Mucosa of rectum (tissue), 2 donors: Measurements from ENCODE around the gene SPEF2.

Source experiments
- H3K27ac ChIP-seq, 2 donors: one replicate each; pipeline ENCODE4 v1.7.0; 2013; ENCODE audit warnings: inconsistent platforms in 2 of 2, low read depth in 2 of 2, low read length in 2 of 2
- H3K27me3 ChIP-seq, 2 donors: one replicate each; pipeline ENCODE4 v1.7.0; 2013; ENCODE audit warnings: low read length in 2 of 2; ENCODE audit not compliant: control insufficient read depth in 2 of 2, insufficient read depth in 2 of 2
- H3K36me3 ChIP-seq, 2 donors: one replicate each; pipeline ENCODE4 v1.7.0; 2013; ENCODE audit warnings: low read length in 2 of 2; ENCODE audit not compliant: control insufficient read depth in 2 of 2, insufficient read depth in 2 of 2
- H3K4me1 ChIP-seq, 2 donors: one replicate each; pipeline ENCODE4 v1.7.0; 2013; ENCODE audit warnings: low read length in 2 of 2, mild to moderate bottlenecking in 1 of 2; ENCODE audit not compliant: control insufficient read depth in 2 of 2, insufficient read depth in 2 of 2
- H3K4me3 ChIP-seq, 2 donors: one replicate each; pipeline ENCODE4 v1.7.0; 2013; ENCODE audit warnings: low read length in 2 of 2
- H3K9ac ChIP-seq, 2 donors: one replicate each; pipeline ENCODE4 v1.7.0; 2013; ENCODE audit warnings: low read length in 2 of 2, low read depth in 1 of 2, mild to moderate bottlenecking in 1 of 2
- H3K9me3 ChIP-seq, 2 donors: one replicate each; pipeline ENCODE4 v1.7.0; 2013; ENCODE audit warnings: low read length in 2 of 2; ENCODE audit not compliant: control insufficient read depth in 2 of 2
- donor health status: healthy.
- donor health status: Normal muscosa, but diverticular disease.

Gene SPEF2

DNA sequence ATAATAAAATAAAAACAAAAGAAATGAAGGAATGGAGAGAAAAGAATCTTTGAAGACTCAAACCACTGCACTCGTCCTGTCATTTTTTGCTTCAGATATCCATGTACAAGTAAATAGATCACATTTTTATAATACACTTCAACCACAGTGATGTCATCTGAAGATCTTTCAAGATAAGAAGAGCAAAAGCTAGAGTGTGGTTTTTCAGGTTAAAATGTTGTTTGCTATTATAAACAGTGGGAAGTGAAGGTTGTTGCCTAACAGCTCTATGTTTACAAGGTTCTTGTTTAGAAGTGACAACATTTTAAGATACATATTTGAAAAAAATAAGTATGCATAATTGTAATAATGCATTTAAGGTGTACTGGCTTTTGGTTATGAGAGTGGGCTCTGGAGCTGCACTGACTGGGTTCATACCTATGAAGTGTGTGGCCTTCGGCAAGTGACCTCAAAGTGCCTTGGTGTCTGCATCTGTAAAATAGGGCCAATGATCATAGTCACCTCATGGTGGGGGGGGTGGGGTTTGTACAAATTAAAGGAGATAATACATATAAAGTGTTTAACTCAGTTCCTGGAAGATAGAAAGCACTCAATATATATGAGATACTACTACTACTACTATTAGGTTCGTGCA, 193.6 kb downstream of the SPEF2 start:
- Histone ChIP-seq H3K27me3 (no peaks in the 10 kb centered on the region), H3K4me1 (no peaks in the 10 kb centered on the region), H3K36me3 (no peaks in the 10 kb centered on the region), H3K27ac (no peak overlapping the region), H3K9ac (no peak overlapping the region), H3K9me3 (no peaks in the 10 kb centered on the region), H3K4me3 (no peak overlapping the region)

DNA sequence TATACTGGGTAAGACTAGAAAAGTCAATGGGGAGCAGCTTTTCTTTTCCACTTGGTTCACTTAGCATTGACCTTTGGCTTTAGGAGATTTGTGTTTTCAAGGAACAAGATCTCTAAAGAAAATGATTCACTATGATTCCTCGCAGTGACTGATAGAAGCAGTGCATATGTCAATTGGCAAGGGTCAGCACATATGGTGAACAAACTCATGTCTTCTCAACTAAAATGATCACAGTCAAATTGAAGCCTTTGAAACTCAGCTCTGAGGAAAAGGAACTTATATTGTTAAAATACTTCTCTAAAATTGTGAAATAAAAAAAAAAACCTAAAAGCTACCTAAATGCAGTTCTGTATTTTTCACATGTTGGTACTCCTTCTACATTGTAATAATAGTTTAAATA, 195.9 kb downstream of the SPEF2 start:
- H3K27ac ChIP-seq = no peak overlapping the region
- H3K27me3 ChIP-seq = no peaks in the 10 kb centered on the region
- no peak overlapping the region for H3K4me3 ChIP-seq
- no peak overlapping the region for H3K9ac ChIP-seq
- H3K36me3 ChIP-seq = no peaks in the 10 kb centered on the region
- no peaks in the 10 kb centered on the region for H3K9me3 ChIP-seq
- H3K4me1 ChIP-seq = no peaks in the 10 kb centered on the region

DNA sequence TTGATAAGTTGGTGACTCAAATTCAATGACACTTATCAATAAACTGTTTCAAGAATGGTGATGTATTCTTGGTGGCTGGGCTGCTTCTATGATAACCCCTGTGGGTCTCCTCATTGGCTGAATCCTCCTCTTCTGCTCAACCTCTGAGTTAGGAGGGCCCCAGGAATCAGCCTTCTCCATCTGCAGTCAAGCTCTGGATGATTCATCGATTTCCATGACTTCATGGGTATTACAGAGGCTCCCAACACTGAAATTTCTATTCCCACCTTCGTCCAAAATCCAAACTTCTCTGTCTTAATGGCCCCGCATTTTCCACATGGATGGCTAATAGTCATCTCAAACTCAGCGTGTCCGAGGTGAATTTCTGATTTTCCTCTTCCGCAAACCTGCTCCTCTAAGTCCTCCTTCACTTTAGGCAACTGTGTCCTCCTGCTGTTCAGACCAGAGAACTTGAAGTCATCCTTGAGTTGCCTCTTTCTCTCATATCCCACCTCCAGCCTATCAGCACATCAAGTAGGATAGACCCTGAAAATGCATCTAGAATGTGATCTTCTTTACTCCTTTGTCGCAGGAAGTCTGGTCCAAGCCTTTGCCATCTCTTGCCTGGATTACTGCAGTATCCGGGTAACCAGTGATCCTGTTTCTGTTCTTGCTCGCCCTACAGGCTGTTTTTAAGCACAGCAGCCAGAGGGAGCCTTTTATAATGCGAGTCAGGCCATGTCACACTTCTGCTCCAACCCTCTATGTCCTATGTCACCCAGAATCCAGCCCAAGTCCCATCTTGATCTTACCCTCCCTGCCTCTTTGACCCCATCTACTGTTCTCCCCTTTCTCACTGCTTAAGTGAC, 197.7 kb downstream of the SPEF2 start:
- Histone ChIP-seq H3K27ac (no peak overlapping the region), H3K4me3 (no peak overlapping the region), H3K9me3 (no peaks in the 10 kb centered on the region), H3K27me3 (no peaks in the 10 kb centered on the region), H3K4me1 (no peaks in the 10 kb centered on the region), H3K9ac (no peak overlapping the region), H3K36me3 (no peaks in the 10 kb centered on the region)

DNA sequence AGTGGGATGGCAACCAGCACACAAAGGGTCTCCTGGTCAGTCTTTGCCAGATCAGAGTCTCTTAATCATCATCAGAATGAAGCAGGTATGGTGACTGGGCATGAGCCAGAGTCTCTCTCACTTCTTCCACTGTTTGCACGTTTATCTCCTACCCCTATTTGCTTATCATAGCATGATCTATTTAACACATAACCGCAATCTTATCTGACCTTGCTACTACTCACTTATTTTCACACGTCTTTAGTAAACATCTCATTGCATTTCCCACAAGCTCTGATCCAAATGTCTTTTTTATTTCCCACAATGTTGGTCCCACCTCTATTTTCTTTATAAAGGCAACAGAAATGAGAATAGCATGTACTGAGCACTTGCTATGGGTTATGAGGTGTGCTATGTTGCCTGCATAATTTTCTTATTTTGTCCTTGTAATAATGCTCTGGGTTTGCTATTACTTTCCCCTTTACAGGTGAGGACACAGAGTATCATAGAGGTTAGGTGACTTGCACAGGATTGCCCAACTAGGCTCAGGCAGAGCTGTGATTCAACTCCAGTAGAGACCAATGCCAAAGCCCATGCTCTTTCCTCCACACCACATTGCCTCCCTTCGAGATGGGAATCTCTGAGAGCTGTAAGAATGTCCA, 199.3 kb downstream of the SPEF2 start:
- H3K9ac ChIP-seq = no peak overlapping the region
- H3K36me3 ChIP-seq = no peaks in the 10 kb centered on the region
- no peak overlapping the region for H3K27ac ChIP-seq
- no peak overlapping the region for H3K4me3 ChIP-seq
- no peaks in the 10 kb centered on the region for H3K9me3 ChIP-seq
- no peaks in the 10 kb centered on the region for H3K27me3 ChIP-seq
- H3K4me1 ChIP-seq = no peaks in the 10 kb centered on the region

DNA sequence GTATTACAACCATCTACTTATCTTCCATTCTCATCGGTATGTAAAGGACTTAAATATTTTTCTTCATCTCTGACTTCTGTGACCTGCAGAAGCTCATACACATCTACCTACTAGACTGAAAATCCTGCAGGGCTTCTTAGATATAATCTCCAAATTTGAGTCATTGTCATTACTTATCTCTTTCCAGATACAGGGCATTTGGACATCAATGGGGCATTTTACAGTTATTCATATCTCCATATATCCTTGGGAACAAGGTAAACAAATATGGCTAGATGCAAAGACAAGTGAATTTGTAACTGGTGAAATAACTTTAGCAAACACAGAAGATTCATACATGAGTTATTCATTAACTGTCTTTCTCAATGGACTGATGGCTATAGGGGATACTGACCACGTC, 201.4 kb downstream of the SPEF2 start:
- Histone ChIP-seq H3K4me1 (no peaks in the 10 kb centered on the region), H3K36me3 (no peaks in the 10 kb centered on the region), H3K27ac (no peak overlapping the region), H3K4me3 (no peak overlapping the region), H3K9me3 (no peaks in the 10 kb centered on the region), H3K27me3 (no peaks in the 10 kb centered on the region), H3K9ac (no peak overlapping the region)

DNA sequence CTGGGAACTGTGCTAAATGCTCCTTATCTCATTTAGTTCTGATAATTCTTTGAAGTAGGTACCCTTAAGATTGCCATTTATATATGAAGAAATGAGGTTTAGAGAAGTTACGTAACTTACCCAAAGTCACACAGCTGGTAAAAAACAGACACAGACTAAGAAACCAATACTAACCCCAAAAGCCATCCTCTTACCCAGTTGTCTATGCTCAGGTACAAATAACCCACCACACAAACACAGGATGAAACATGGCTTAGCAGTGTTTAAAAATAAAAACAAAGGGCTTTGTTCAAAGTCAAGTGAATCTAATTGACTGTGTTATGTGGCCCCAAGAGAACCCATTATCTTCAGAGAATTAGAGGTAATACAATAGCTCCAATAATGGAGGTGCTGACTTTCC, 202.0 kb downstream of the SPEF2 start:
- Histone ChIP-seq H3K9me3 (no peaks in the 10 kb centered on the region), H3K4me3 (no peak overlapping the region), H3K4me1 (no peaks in the 10 kb centered on the region), H3K27me3 (no peaks in the 10 kb centered on the region), H3K9ac (no peak overlapping the region), H3K36me3 (no peaks in the 10 kb centered on the region), H3K27ac (no peak overlapping the region)

DNA sequence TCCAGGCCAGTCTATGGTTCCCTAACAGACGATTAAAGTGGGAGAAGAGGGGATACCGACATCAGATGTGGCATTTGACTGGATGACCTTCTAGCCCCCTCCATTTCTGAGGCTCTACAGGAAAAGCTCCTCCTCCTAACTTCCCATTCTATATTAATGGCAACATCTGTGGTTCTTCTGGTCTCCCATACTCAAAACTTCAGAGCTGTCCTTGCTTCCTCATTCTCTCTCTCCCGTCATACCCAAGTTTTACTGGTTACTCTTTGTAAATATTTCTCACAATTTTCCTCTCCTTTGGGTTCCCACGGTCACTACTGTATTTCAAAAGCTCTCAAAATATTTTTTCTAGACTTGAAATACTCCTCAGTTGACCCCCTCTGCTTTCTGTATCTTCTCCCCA, 203.1 kb downstream of the SPEF2 start:
- Histone ChIP-seq H3K27ac (no peak overlapping the region), H3K4me3 (no peak overlapping the region), H3K9me3 (no peaks in the 10 kb centered on the region), H3K9ac (no peak overlapping the region), H3K27me3 (no peaks in the 10 kb centered on the region), H3K4me1 (no peaks in the 10 kb centered on the region), H3K36me3 (no peaks in the 10 kb centered on the region)

DNA sequence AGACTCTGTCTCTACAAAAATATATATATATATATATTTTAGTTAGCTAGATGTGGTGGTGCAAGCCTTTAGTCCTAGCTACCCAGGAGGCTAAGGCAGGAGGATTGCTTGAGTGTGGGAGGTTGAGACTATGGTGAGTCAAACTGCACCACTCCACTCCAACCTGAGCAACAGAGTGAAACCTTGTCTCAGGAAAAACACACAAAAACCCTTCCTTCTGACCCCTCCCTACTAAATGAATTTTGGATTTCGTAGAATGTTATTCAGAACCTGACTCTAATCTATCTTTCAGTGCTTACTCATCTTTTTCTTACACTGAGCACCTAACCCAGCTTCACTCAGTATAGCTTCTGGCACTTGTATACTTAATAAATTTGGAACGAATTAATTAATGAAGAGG, 203.8 kb downstream of the SPEF2 start:
- no peaks in the 10 kb centered on the region for H3K4me1 ChIP-seq
- no peak overlapping the region for H3K4me3 ChIP-seq
- H3K9ac ChIP-seq = no peak overlapping the region
- no peaks in the 10 kb centered on the region for H3K9me3 ChIP-seq
- H3K36me3 ChIP-seq = no peaks in the 10 kb centered on the region
- H3K27me3 ChIP-seq = no peaks in the 10 kb centered on the region
- H3K27ac ChIP-seq = no peak overlapping the region

DNA sequence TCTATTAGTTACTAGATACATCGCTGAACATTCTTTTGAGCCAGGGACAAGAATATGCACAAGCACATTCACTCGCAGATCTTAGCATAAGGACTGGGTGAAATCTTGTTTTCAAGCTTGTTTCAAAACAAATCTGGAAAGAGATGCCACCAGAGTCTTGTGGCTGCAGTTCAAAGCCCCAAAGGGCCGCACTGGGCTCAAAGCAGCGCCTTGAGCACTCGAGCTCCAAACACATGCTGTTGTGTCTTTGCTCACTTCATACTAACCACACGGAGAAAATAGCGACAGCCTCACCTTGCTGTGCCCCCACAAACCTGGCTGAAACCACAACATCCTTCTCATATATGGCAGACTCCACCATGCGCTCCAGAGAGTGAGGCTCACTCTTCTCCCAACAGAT, 204.8 kb downstream of the SPEF2 start:
- no peak overlapping the region for H3K27ac ChIP-seq
- no peaks in the 10 kb centered on the region for H3K9me3 ChIP-seq
- no peaks in the 10 kb centered on the region for H3K4me1 ChIP-seq
- no peak overlapping the region for H3K4me3 ChIP-seq
- H3K36me3 ChIP-seq = no peaks in the 10 kb centered on the region
- no peak overlapping the region for H3K9ac ChIP-seq
- H3K27me3 ChIP-seq = no peaks in the 10 kb centered on the region

DNA sequence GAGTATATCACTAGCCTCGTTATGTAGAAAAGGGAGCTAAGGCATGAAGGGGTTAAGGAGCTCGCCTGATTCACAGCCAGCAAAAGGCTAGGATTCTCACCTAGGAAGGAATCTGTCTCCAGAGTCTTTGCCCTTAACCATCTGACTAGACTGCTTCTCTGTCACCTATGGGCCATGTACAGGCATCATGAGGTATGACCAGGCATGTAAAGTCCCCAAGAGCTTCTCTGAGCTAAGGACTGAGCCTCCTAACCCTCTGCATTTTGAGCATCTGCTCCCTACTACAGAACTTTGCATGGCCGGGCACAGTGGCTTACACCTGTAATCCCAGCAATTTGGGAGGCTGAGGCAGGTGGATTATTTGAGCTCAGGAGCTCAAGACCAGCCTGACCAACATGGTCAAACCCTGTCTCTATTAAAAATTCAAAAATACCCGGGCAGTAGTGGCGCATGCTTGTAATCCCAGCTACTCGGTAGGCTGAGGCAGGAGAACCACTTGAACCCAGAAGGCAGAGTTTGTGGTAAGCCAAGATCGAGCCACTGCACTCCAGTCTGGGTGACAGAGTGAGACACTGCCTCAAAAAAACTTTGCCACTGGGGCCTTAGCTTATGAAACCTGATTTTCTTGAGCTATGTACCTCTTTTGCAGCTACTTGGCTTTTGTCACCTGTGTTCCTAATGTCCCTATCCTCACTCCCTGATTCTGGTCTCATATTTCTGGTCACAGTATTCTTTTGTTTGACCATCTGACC, 205.9 kb downstream of the SPEF2 start:
- Histone ChIP-seq H3K9ac (no peak overlapping the region), H3K4me3 (no peak overlapping the region), H3K9me3 (no peaks in the 10 kb centered on the region), H3K4me1 (no peaks in the 10 kb centered on the region), H3K36me3 (no peaks in the 10 kb centered on the region), H3K27ac (no peak overlapping the region), H3K27me3 (no peaks in the 10 kb centered on the region)
